ENCODE measurements around the gene NTRK2.

DNA sequence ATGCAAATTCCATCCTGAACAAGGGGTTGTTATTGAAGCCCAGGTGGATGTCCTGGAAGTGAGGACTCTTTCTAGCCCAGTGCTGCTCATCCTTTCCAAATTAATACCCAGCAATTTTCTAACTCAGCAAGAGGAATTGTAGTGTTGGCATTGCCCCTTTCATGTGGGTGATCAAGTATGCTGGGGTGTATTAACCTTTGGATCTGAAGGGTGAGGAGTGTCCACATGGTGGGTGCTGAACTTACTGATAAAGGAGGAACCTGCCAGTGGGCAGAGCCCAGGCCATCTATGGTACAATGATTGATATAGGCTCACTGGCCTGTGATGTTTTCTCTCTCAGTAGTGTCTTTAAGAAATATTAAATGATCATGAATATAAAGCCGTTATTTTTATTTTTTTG is 210.1 kb downstream of the NTRK2 start:
- TF ChIP-seq, protein P1, sequence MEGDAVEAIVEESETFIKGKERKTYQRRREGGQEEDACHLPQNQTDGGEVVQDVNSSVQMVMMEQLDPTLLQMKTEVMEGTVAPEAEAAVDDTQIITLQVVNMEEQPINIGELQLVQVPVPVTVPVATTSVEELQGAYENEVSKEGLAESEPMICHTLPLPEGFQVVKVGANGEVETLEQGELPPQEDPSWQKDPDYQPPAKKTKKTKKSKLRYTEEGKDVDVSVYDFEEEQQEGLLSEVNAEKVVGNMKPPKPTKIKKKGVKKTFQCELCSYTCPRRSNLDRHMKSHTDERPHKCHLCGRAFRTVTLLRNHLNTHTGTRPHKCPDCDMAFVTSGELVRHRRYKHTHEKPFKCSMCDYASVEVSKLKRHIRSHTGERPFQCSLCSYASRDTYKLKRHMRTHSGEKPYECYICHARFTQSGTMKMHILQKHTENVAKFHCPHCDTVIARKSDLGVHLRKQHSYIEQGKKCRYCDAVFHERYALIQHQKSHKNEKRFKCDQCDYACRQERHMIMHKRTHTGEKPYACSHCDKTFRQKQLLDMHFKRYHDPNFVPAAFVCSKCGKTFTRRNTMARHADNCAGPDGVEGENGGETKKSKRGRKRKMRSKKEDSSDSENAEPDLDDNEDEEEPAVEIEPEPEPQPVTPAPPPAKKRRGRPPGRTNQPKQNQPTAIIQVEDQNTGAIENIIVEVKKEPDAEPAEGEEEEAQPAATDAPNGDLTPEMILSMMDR (IDR thresholded peaks at IDR 0.05; ENCODE audit: borderline replicate concordance, extremely low read depth, low read length, poor library complexity, severe bottlenecking), result no peak
- no peak for TF ChIP-seq EZH2 (IDR thresholded peaks at IDR 0.05; ENCODE audit: borderline replicate concordance, low read depth, low read length, severe bottlenecking)
